Liver (tissue), 3 donors: ENCODE measurements around the gene KATNAL1.

Experiments used
- FOXA1 ChIP-seq: IDR thresholded peaks from 2 replicates; pipeline ENCODE4 v1.6.1; 2016; ENCODE audit warnings: antibody characterized with exemption
- GABPA ChIP-seq, 2 donors: IDR thresholded peaks in 1 of 2; conservative IDR thresholded peaks in 1 of 2; 2 replicates each; pipeline ENCODE4 v1.6.1; 2016; ENCODE audit warnings: antibody characterized with exemption in 2 of 2, mild to moderate bottlenecking in 1 of 2, moderate library complexity in 1 of 2
- TF ChIP-seq, protein P1 (sequence below): fragments of 150-350 bp; IDR thresholded peaks from 2 replicates; pipeline ENCODE4 v1.5.1; 2017; ENCODE audit warnings: improper control_type of control experiment, low read depth, low read length; ENCODE audit not compliant: missing input control
- TF ChIP-seq, protein P2 (sequence below): IDR thresholded peaks from 2 replicates; pipeline ENCODE4 v1.6.1; 2016; ENCODE audit warnings: antibody characterized with exemption
- TF ChIP-seq, protein P3 (sequence below): IDR thresholded peaks from 2 replicates; pipeline ENCODE4 v1.6.1; 2016; ENCODE audit warnings: antibody characterized with exemption
- donor health status: healthy.
- donor health status: healthy.

DNA sequence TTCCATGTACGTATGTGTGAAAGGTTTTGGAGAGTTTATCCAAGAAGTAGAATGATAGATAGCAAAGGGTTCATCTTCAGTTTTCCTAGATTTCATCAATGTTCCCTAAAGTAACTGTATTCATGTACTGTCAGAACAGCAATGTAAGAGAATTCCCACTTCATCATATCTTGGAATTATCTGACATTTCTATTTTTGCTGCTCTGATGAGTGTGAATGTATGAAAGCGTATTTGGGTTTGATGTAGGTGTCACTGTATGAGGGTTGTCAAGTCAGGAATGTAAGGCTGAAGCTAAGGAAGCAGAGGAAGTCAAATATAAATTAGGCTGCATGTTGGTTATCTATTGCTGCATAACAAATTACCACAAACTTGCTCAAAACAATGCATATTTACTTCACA is 7.2 kb upstream of the KATNAL1 start:
- TF ChIP-seq, protein P1, sequence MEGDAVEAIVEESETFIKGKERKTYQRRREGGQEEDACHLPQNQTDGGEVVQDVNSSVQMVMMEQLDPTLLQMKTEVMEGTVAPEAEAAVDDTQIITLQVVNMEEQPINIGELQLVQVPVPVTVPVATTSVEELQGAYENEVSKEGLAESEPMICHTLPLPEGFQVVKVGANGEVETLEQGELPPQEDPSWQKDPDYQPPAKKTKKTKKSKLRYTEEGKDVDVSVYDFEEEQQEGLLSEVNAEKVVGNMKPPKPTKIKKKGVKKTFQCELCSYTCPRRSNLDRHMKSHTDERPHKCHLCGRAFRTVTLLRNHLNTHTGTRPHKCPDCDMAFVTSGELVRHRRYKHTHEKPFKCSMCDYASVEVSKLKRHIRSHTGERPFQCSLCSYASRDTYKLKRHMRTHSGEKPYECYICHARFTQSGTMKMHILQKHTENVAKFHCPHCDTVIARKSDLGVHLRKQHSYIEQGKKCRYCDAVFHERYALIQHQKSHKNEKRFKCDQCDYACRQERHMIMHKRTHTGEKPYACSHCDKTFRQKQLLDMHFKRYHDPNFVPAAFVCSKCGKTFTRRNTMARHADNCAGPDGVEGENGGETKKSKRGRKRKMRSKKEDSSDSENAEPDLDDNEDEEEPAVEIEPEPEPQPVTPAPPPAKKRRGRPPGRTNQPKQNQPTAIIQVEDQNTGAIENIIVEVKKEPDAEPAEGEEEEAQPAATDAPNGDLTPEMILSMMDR, result no peak
- TF ChIP-seq, protein P2, sequence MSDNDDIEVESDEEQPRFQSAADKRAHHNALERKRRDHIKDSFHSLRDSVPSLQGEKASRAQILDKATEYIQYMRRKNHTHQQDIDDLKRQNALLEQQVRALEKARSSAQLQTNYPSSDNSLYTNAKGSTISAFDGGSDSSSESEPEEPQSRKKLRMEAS, result no peak
- TF ChIP-seq, protein P3, sequence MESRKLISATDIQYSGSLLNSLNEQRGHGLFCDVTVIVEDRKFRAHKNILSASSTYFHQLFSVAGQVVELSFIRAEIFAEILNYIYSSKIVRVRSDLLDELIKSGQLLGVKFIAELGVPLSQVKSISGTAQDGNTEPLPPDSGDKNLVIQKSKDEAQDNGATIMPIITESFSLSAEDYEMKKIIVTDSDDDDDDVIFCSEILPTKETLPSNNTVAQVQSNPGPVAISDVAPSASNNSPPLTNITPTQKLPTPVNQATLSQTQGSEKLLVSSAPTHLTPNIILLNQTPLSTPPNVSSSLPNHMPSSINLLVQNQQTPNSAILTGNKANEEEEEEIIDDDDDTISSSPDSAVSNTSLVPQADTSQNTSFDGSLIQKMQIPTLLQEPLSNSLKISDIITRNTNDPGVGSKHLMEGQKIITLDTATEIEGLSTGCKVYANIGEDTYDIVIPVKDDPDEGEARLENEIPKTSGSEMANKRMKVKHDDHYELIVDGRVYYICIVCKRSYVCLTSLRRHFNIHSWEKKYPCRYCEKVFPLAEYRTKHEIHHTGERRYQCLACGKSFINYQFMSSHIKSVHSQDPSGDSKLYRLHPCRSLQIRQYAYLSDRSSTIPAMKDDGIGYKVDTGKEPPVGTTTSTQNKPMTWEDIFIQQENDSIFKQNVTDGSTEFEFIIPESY, result no peak
- TF ChIP-seq FOXA1 (no peak), GABPA (IDR thresholded peaks at IDR 0.05 in 1 of 2, conservative IDR thresholded peaks at IDR 0.05 in 1 of 2) (no peak)
